Activated T-cell treated with anti-CD3 and anti-CD28 coated beads for 4 hours (primary cell): ENCODE measurements around the gene DAZ3.
"Not testable (repeated sequence)": the region's sequence is repeated elsewhere in the genome, so short reads cannot be mapped to it uniquely, and the experiment has no call there.

Source experiments
- DNase-seq: peaks from one replicate; pipeline ENCODE4 v3.0.0-alpha.2; 2020

The DAZ3 gene

GRCh38 chrY:24813293-24813692, at the start of gene DAZ3:
TSS of gene DAZ3 (minus strand) at chrY:24813393. CDS start at chrY:24813185, 208 bp downstream.
- DNase-seq, result not testable (repeated sequence)

- DNase-seq, result not testable (repeated sequence)
Observed at GRCh38 chrY:24833619-24834018, 20.4 kb upstream of the DAZ3 start, which contains the start of gene DAZ4. TSS of gene DAZ4 (plus strand) at chrY:24833919. CDS start at chrY:24834127, 208 bp downstream.

- not testable (repeated sequence) for DNase-seq
Observed at GRCh38 chrY:24825069-24825468, 11.9 kb upstream of the DAZ3 start.

- DNase-seq, result not testable (repeated sequence)
Observed at GRCh38 chrY:24824184-24824879, 11.1 kb upstream of the DAZ3 start.

- not testable (repeated sequence) for DNase-seq
Observed at GRCh38 chrY:24821836-24822235, 8.6 kb upstream of the DAZ3 start.
